PC-9 (cell line): ENCODE results near the gene MS4A3. TPM values are rescaled to one million over a fixed set of nuclear protein-coding genes. Genes with fewer than 3 reads are reported as not detected.

Experiments
- BruUV-seq: library from RNA; stranded (reverse); fragments of 400-500 nt; replicated peaks from 2 replicates; lab custom pipeline; 2021; lab: Mats Ljungman, UMichigan
- CTCF ChIA-PET: fragments of 300-600 bp; sonication (Branson Sonifier 250); formaldehyde crosslinking; loops from one replicate; lab custom pipeline; 2022; ENCODE audit warnings: antibody characterized with exemption; lab: Charles Lee
- POLR2A ChIA-PET: fragments of 300-600 bp; sonication (Branson Sonifier 250); formaldehyde crosslinking; loops from one replicate; lab custom pipeline; 2022; ENCODE audit warnings: antibody characterized with exemption; ENCODE audit not compliant: unreplicated experiment; lab: Charles Lee
- DNase-seq, 2 experiments: peaks; one replicate each; pipeline versions ENCODE4 v3.0.0 to v3.0.0-alpha.2; 2015 to 2022; ENCODE audit warnings: mixed read lengths in 1 of 2
- H2AFZ ChIP-seq: fragments of 200-600 bp; sonication (generic); 2 replicates; pipeline ENCODE4 v1.8.1; 2017; ENCODE audit warnings: antibody characterized with exemption
- H3F3A ChIP-seq: fragments of 200-600 bp; sonication (generic); 2 replicates; pipeline ENCODE4 v1.8.1; 2017; ENCODE audit warnings: antibody characterized with exemption, mild to moderate bottlenecking, low read depth; ENCODE audit not compliant: insufficient read depth
- H3K27ac ChIP-seq: fragments of 200-600 bp; sonication (generic); 2 replicates; pipeline ENCODE4 v1.6.1; 2016; ENCODE audit warnings: mixed run types
- H3K27me3 ChIP-seq: fragments of 200-600 bp; sonication (generic); 2 replicates; pipeline ENCODE4 v1.6.1; 2016; ENCODE audit warnings: low read depth, mixed run types; ENCODE audit not compliant: insufficient read depth
- H3K36me3 ChIP-seq: fragments of 200-600 bp; sonication (generic); 2 replicates; pipeline ENCODE4 v1.6.1; 2016; ENCODE audit warnings: low read depth, mixed run types
- H3K4me1 ChIP-seq: fragments of 200-600 bp; sonication (generic); replicated peaks from 2 replicates; pipeline ENCODE4 v1.6.1; 2016; ENCODE audit warnings: mixed run types; ENCODE audit not compliant: insufficient read depth
- H3K4me2 ChIP-seq: fragments of 200-600 bp; sonication (generic); 2 replicates; pipeline ENCODE4 v1.6.1; 2017; ENCODE audit warnings: mixed run types
- H3K4me3 ChIP-seq: fragments of 200-600 bp; sonication (generic); 2 replicates; pipeline ENCODE4 v1.6.1; 2016; ENCODE audit warnings: mixed run types
- H3K79me2 ChIP-seq: fragments of 200-600 bp; sonication (generic); 2 replicates; pipeline ENCODE4 v1.6.1; 2017; ENCODE audit warnings: low read depth, mixed run types
- H3K9me2 ChIP-seq: fragments of 200-600 bp; sonication (generic); 2 replicates; pipeline ENCODE4 v1.8.1; 2017; ENCODE audit warnings: mild to moderate bottlenecking; ENCODE audit not compliant: insufficient read depth
- H3K9me3 ChIP-seq: fragments of 200-600 bp; sonication (generic); 2 replicates; pipeline ENCODE4 v1.8.1; 2016; ENCODE audit warnings: low read depth; ENCODE audit not compliant: insufficient read depth
- H4K20me1 ChIP-seq: fragments of 200-600 bp; sonication (generic); 2 replicates; pipeline ENCODE4 v1.8.1; 2017; ENCODE audit not compliant: insufficient read depth
- EZH2 ChIP-seq: fragments of 200-600 bp; sonication (generic); IDR thresholded peaks from 2 replicates; pipeline ENCODE4 v1.8.0; 2017; ENCODE audit warnings: antibody characterized with exemption, low read depth
- intact Hi-C: fragments of 100-400 bp; cut with micrococcal nuclease; formaldehyde crosslinking; loops from one replicate; pipeline ENCODE4 v1.10.0; 2022; ENCODE audit not compliant: unreplicated experiment
- total RNA-seq: library from RNA; stranded (reverse); gene quantifications from 2 replicates; pipeline ENCODE4 v1.2.3, GENCODE V29; 2021
- TF ChIP-seq, protein P1 (sequence below): fragments of 200-600 bp; sonication (generic); conservative IDR thresholded peaks from 2 replicates; pipeline ENCODE4 v1.6.1; 2017; ENCODE audit warnings: mixed run types, antibody characterized with exemption, mild to moderate bottlenecking, moderate library complexity

MS4A3 gene
- total RNA-seq, 1 experiment from 2014 or later: not detected

DNA sequence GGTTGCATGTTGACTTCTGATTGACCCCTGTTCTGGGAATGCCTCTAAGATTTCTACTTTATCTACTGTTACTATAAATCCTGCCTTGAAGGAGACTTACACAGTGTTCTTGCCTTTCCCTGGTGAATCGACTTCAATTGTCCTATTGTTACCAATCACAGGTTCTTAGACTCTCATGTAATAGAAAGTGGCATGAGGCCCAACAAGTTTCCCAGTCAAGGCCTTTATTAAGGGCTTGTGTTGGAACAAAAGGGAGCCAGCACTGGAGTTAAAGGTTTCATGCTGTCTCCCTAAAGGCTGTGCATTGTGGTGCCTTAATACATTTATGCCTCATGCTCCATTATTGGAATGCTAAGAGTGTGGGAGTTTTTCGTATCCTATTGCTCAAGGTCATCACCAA lies 55.3 kb downstream of the MS4A3 start:
- Histone ChIP-seq H3K4me3 (no peak overlapping the region), H3K79me2 (no peaks in the 10 kb centered on the region), H3K27ac (no peak overlapping the region), H3F3A (no peaks in the 10 kb centered on the region), H3K9me3 (no peaks in the 10 kb centered on the region; the same call in 1 of the 2 replicates), H4K20me1 (no peaks in the 10 kb centered on the region), H2AFZ (no peak overlapping the region), H3K27me3 (no peaks in the 10 kb centered on the region), H3K9me2 (no peaks in the 10 kb centered on the region), H3K4me1 (no peaks in the 10 kb centered on the region), H3K36me3 (no peaks in the 10 kb centered on the region), H3K4me2 (no peak overlapping the region)
- no peak for TF ChIP-seq EZH2
- TF ChIP-seq, protein P1, sequence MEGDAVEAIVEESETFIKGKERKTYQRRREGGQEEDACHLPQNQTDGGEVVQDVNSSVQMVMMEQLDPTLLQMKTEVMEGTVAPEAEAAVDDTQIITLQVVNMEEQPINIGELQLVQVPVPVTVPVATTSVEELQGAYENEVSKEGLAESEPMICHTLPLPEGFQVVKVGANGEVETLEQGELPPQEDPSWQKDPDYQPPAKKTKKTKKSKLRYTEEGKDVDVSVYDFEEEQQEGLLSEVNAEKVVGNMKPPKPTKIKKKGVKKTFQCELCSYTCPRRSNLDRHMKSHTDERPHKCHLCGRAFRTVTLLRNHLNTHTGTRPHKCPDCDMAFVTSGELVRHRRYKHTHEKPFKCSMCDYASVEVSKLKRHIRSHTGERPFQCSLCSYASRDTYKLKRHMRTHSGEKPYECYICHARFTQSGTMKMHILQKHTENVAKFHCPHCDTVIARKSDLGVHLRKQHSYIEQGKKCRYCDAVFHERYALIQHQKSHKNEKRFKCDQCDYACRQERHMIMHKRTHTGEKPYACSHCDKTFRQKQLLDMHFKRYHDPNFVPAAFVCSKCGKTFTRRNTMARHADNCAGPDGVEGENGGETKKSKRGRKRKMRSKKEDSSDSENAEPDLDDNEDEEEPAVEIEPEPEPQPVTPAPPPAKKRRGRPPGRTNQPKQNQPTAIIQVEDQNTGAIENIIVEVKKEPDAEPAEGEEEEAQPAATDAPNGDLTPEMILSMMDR: no peak
- no TSS peak for BruUV-seq
- intact Hi-C loops: no loop called here
- ChIA-PET POLR2A (no interaction called here), CTCF (no interaction called here)
- no peak for DNase-seq

DNA sequence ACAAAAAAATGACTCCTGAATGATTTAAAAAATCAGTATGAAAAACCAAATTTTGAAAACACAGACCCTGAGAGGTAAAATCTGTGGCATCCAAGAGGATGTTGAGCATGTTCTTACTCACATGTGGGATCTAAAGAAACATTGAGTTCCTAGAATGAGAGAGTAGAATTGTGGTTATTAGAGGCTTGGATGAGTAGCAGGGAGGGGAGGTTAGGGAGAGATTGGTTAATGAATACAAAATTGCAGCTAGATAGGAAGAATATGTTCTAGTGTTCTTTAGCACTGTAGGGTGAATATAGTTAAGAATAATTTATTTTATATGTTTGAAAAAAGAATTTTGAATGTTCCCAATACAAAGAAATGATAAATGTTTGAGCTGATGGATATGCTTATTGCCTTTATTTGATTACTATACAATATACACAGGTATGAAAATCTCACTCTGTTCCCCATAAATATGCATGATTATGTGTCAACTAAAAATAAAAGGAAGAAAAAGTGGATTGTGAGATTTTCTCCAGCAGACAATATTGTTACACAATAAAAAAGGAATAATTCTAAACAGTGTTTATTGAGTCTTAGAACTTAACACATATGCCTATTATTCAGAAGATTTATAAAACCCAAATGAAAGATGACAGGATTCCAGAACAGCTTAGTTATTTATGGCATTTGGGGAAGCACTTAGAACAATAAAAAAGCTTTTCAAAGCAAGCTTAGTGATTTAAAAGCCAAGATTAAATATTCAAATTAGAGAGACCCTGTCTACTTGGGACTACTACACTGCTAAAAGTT lies 60.7 kb downstream of the MS4A3 start:
- no peaks in the 10 kb centered on the region for H3F3A ChIP-seq
- no peaks in the 10 kb centered on the region for H3K9me3 ChIP-seq
- BruUV-seq: no TSS peak
- TF ChIP-seq EZH2: no peak
- TF ChIP-seq, protein P1: no peak
- no peaks in the 10 kb centered on the region for H3K9me2 ChIP-seq
- no peak overlapping the region for H3K4me3 ChIP-seq
- no peaks in the 10 kb centered on the region for H3K4me1 ChIP-seq
- no peak overlapping the region for H3K4me2 ChIP-seq
- intact Hi-C loops: no loop called here
- no peak for DNase-seq
- H4K20me1 ChIP-seq: no peaks in the 10 kb centered on the region
- ChIA-PET CTCF (no interaction called here), POLR2A (no interaction called here)
- H3K36me3 ChIP-seq: no peaks in the 10 kb centered on the region
- H2AFZ ChIP-seq: no peak overlapping the region
- no peaks in the 10 kb centered on the region for H3K79me2 ChIP-seq
- H3K27ac ChIP-seq: no peak overlapping the region
- no peaks in the 10 kb centered on the region for H3K27me3 ChIP-seq

DNA sequence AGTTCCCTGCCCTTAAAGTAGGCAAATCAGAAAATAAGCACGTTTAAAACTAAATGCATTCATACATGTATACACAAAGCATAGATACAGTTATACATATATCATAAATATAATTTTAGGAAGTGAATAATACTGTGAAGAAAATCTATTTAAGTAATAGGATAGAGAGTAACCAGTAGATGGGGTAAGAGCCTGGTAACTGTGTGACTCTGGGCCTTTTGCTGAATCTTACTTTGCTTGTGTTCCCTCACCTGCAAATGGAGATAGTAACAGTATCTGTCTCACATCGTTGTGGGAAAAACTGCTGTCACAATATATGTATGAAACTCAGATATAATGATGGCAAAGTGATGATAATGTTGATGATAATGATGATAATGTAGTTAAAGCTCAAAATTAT lies 61.9 kb downstream of the MS4A3 start:
- BruUV-seq: no TSS peak
- H3F3A ChIP-seq: no peaks in the 10 kb centered on the region
- H3K4me3 ChIP-seq: no peak overlapping the region
- DNase-seq: no peak
- no peaks in the 10 kb centered on the region for H3K27me3 ChIP-seq
- no peaks in the 10 kb centered on the region for H3K9me2 ChIP-seq
- no peaks in the 10 kb centered on the region for H3K36me3 ChIP-seq
- H4K20me1 ChIP-seq: no peaks in the 10 kb centered on the region
- no peak overlapping the region for H3K4me2 ChIP-seq
- ChIA-PET CTCF (no interaction called here), POLR2A (no interaction called here)
- no peaks in the 10 kb centered on the region for H3K9me3 ChIP-seq
- no peak overlapping the region for H3K27ac ChIP-seq
- H3K4me1 ChIP-seq: no peaks in the 10 kb centered on the region
- H3K79me2 ChIP-seq: no peaks in the 10 kb centered on the region
- intact Hi-C loops: no loop called here
- TF ChIP-seq, protein P1: no peak; the same call in 1 of the 2 replicates
- TF ChIP-seq EZH2: no peak
- H2AFZ ChIP-seq: no peak overlapping the region
